Putamen (tissue), 1 donor: Measurements from ENCODE around the gene CCDC78.

Experiments
- DNase-seq: peaks from one replicate; pipeline ENCODE4 v3.0.0-alpha.2; 2016; ENCODE audit warnings: low spot score

Gene CCDC78

DNA sequence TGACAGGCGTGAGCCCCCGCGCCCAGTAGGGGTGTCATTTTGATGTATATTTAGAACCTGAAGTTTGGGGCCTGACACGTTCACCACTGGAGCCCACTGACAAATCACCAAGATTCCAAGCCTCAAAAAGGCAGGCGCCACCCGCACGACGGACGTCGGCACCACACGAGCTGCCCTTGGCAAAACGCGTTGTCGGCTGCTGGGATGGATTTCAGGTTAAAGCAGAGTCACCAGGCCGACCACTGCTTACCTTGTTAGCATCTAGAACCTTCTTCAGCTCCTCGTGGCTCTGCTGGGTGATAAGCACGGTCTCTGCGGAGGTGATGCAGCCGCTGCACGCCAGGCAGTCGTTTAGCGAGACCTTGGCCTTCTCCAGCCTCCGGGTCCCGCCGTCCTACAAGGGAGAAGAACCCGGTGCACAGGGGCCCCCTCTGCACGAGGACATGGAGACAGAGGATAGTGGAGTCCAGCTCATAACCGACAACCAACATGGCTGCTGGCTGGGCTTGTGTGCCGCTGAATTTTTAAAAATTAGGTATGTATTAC lies 10.8 kb upstream of the CCDC78 start:
- no peak for DNase-seq

DNA sequence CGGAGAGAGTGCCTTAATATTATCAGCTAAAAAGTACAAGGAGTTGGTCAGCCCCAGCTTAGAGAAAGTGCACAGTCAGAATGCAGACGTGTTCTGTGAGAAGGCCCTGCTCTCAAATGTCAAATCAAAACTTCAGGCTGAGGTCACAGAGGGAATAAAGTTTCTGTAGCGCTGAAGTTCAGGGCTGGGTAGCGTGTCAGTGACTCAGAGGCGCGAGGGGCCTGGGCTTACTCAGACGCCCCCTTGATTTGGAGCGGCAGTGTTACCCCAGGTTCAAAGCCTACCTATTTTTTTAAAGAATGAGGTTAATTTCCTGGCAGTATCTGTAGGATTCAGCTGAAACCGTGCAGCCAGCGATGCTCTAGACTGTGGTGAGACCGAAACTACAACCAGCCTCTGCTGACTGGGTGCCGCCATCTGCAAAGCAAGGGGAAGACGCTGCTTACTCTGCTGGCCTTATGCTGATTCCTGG lies 9.8 kb upstream of the CCDC78 start:
- DNase-seq: no peak

DNA sequence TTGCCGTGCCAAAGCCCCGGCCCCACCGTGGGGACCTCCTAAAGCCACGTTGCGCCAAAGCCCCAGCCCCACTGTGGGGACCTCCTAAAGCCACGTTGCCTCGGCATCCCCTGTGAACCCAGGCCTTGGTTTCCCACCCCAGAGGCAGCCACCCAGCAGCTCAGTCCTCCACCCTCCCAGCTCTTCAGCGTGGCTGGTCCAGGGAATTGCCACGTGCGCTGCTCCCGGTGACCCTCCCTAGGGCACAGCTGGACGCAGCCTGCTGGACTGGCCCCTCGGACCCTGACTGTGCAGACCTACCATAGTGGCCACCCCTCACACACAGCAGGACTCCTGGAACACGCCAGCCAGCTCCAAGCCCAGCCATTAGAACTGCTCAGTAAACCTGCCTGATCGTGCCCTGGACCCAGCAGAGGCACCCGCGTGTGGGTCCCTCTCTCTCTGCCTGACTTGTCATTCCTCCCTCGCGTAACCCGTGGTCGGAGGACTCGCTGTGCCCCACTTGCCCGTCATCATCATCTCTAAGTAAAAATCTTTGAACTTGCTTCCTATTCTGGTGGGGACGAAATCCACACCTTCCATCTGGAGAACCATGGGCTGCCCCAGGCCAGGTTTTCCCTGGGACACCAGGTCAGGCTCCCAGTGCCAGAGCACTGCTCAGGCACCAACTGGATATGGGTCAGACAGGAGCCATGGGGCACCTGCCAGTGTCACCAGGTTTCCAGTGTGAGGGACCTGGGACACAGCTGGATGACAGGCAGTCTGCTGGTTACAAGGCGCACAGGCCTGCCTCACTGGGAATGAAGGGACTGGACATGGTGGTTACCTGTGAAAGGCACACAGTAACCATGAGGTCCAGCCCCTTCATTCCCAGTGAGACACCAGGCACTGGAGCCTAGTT lies 9.0 kb upstream of the CCDC78 start:
- no peak for DNase-seq

DNA sequence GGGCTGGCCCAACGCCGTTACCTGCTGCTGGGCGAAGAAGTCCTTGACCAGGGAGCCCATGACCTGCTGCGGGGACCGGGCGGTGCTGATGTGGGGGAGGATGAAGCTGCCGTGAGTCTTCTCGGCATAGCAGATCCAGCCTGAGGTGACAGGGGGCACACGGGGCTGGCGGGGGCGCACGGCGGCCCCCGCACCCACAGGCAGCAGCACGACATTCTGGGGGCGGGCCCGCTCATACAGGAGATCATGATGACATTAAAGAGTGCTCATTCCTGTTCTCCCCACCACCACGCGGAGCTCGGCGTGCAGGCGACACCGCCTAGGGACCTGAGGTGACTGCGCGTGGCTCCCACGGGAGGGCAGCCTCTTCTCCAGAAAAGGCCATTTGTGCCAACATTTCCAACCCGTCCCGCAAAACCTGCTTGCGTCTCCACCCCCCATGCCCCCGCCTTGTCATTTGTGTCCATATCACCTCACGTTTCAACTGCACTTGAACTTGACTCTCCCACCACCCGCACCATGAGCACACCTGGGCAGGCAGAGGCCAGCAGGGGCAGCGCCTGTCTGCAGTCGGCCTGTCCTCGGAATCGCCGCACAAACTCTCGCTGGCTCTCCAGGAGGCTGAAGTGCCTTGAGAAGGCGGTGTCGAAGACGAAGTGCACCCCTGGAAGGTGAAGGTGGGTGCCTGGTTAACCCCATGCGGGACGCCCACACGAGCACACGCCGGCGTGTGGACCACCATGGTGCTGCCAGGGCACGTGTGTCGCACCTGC lies 8.2 kb upstream of the CCDC78 start:
- peak; percentile 86 for DNase-seq

DNA sequence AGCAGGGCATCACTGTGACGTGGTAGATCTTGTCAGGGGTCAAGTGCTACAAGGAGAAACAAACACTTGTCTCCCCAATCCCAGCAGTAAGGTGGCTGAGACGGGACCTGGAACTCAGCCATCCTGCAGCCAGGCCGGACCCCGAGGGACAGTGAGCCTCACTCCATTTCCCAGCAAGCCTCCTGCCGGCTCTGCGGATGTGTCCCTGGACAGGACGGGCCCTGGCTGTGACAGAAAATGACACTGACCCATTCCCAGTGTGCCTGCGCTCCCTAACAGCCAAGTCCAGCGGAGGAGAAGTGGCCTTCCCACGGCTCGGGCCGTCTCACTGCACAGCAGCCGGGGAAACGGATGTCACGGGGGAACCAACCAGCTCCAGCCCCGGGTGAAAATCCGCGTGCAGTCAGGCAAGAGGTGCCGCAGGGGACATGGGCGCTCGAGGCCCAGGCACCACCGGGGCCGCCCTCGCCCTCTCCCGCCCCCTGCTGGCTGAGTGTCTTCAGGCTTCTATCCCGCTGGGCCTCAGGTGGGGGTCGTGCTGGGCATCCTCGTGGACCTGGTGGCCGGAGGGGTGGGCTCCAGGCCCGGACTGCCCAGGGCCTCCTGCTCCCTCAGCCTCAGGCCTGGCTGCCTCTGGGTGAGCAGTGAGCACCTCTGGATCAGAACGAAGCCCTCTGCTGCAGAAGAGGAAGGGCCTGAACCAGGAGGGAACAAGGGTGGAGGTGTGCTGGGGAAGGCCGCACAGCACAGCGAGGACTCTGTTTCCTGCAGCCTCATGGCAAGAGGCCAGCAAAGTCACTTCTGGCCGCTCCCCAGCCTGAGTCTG lies 7.4 kb upstream of the CCDC78 start:
- DNase-seq: no peak

DNA sequence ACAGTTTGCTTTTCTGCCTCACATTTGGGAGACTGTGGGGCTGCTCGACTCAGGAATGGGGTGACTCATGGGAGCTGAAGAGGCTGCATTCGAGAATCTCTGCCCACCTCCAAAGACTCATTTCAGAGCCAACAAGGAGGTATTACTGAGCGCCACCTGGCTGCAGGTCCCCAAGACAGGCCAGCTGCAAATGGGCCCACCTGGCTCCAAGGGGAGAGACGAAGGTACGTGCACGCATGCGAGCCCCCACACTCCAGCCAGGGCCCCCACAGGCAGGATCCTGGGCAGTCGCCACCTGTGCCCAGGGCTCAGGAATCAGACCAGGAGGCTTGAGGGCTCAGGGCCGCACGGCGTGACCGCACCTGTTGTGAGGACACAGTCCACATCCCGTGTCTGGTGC lies 6.7 kb upstream of the CCDC78 start:
- peak; percentile 66 for DNase-seq

DNA sequence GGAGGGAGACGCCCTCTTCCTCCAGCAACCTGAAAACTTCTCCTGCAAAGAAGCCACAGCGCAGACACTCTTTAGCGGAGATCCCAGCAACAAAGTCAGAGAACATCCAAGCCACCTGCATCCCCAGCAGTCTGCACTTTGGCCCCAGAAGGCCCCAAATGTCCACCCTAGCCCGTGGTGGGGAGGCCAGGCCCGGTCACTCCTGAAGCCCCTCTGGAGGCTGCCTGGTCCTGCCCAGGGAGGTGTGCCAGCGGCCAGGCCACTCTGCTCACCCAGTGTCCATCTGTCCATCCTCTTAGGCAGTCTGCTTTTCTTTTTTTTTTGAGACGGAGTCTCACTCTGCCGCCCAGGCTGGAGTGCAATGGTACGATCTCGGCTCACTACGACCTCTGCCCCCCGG lies 6.1 kb upstream of the CCDC78 start:
- no peak for DNase-seq

DNA sequence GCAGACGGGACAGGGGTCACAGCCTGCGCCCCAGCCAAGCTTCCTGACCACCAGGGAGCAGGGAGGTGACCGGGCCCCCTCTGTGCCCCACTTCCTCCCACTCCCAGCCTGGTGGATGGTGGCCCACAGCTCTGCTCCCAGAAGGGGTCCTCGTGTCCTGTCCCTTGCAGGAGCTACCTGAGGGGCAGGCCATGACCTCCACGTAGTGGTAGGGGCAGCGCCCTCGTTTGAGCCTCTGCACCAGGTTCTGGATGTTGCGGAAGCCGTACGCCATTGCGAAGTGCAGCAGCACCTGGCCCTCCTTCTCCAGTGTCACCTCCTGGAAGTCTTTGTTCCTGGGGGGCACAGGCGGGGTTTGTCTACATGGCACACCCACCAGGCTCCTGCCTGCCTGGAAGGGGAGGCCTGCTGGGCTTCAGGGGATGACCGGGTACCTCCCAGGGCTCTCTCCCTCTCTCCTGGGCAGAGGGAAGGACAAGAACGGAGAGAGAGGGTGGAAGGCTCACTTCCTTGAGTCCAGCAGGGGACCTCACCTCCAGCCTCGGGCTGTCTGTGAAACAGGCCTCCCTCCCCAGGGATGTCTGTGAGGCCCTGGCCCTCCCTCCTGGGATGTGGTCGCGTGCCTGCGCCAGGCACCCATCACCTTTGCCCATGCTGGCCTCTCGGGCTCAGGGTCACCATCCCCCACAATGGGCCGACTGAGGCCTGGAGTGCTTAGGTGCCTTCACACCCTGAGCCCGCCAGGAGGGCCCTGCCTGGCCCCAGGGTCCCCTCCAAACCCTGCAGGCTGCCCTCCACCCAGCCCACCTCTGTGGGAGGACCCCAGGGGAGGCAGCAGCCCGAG lies 4.6 kb upstream of the CCDC78 start:
- DNase-seq: no peak

DNA sequence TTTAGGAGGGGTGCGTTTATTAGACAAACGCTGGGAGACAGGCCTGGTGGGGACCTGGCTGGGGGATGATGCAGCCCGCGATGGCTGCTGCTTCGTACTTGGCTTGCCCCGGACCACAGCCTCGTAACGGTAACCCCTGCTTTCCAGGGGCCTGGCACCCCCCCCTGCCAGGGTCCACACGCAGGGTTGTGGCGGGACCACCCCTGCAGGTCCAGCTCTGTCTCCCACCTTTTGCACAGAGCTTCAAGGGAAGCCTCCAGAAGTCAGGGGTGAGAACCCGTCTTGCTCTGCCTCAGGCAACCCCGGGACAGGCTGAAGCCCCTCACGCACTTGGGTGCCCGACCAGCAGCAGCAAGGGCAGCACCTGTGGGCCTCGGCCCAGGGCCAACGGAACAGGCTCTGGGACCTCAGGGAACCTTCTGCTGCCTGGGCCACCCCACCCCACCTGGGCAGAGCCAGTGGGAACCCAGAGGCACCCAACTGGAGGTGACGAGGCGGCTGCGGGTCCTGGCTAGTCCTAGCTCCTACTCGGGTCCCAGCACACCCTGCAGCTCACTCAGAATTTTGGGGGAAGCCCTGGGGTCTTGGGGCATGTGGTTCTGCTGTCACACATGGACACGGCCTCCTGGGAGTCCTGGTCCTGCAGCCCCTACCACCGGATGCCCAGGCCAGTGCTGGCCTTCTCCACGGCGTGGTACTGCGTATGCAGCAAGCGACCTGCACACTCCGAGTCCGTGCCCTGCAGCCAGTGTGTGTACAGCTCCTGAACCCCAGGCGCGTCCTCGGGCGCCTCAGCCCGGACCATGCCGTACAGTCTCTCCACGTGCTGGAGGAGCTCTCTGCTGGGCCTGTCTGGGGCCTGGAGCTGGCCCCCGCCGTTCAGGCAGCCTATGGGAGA lies 3.8 kb upstream of the CCDC78 start:
- DNase-seq: no peak

DNA sequence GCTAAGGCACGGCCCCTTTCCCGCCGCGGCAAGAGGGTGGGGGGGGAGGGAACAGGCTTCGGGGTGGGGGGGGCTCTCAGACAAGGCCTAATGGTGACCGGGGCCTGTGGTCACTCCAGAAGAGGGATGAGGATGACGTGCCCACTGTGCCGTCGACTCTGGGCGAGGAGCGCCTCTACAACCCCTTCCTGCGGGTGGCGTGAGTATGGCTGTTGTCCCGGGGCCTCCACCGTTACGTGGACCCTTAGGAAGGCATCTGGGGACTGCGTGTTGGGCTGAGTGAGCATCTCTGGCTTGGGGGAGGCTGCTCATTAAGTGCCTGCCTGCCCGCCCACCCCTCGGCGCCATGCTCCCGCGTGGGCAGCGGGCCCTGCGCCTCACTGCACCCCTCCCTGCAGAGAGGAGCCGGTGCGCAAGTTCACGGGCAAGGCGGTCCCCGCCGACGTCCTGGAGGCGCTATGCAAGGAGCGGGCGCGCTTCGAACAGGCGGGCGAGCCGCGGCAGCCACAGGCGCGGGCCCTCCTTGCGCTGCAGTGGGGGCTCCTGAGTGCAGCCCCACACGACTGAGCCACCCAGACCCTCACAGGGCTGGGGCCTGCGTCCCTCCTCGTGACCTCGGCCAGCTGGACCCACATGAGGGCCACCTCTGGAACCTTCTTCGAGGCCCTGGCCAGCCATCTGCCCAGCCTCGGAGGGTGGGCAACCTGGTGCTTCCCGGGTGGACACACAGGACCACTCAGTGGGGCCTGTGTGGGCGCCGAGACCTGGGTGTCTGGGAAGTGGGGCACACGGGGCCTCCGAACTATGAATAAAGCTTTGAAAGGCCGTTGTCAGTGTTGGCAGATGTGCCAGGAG lies 2.9 kb upstream of the CCDC78 start:
- no peak for DNase-seq

DNA sequence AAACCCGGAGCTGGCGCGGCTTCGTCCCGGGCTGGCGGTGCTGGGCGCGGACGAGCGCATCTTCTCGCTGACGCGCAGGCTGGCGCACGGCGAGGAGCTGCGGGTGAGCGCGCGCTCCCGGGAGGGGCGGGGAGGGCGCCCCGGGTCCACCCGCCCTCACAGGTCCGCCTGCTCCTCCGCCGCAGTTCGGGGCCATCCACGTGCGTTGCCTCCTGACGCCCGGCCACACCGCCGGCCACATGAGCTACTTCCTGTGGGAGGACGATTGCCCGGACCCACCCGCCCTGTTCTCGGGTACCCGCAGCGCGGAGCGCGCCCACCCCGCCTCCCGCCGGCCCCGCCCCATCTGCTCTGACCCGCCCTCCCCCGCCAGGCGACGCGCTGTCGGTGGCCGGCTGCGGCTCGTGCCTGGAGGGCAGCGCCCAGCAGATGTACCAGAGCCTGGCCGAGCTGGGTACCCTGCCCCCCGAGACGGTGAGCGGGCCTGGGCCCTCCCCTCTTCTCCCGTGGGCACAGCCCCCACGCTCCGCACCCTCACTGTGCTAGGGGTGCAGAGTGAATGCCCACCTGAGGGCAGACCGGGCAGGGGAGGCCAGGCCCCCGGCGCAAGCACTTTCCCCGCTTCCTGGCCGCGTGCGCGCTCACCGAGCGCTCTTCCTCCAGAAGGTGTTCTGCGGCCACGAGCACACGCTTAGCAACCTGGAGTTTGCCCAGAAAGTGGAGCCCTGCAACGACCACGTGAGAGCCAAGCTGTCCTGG lies 2.1 kb upstream of the CCDC78 start:
- DNase-seq: no peak

DNA sequence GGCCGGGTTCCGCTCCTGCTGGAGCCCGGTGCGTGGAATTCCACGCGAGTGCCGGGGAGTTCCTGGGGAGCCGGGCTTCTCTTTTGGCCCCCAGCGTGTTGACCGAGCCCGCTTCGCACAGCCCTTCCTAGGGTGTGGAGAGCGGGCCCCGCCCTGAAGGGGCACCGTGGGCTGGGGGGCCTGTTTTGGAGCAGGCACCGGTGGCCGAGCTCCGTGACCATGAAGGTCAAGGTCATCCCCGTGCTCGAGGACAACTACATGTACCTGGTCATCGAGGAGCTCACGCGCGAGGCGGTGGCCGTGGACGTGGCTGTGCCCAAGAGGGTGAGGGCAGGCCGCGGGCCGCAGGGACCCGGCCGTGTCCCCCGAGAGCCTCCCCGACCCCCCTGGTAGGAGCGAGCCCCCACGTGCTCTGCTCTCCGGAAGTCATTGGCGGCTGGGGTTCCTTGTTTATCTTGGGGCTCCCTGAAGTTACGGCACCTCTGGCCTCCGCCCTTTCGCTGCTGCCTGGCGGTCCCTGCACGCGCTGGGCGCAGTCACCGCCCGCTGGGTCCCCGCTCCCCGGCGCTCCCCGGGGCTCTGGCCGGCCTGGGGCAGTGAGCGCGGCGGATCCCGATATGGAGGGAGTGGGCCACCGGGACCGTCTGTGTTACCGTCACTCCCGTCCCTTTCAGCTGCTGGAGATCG lies 1.2 kb upstream of the CCDC78 start:
- DNase-seq: no peak

DNA sequence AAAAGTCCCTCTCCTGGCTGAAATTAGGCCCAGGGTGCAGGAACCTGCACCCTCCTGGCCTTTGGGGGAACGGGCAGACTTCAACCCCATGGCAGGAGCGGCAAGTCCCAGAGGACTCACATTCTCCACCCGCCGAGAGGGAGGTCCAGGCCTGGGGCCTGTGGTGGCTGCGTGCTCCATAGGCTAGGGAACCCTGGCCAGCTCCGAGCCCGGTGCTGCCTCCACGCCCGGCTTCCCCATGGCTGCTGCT lies 130 bp downstream of the CCDC78 start:
- no peak for DNase-seq

DNA sequence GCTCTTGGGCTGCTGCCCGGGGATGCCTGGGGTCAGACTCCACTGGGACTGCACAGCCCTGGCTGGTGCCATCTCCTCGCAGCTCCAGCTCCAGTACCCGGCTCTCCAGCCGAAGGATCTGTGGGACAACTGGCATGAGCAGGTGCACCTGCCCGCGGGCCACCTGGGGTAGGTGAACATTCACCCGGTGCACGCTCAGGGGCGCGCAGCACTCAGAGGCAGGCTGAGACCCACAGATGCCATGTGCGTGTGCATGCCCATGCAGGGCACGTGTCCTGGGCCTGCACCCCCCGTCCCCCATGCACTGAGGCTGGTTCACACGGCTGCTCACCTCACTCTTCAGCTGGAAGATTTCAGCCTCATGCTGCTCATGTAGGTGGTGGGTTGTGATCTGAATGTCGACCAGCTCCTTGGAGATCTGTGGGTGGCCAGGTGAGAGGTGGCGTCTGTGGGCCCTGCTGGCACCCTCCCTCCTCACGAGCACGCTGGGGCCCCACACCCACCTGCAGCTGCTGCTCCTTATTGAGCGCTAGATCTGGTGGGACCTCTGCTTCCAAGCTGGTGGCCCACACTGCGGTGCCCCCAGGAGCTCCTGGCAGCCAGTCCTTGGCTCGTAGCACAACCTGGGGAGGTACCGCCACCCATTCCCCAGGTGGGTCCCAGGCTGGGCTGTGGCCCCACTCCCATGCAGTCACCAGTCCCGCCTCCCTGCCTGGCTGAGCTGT lies 618 bp downstream of the CCDC78 start:
- DNase-seq: no peak

DNA sequence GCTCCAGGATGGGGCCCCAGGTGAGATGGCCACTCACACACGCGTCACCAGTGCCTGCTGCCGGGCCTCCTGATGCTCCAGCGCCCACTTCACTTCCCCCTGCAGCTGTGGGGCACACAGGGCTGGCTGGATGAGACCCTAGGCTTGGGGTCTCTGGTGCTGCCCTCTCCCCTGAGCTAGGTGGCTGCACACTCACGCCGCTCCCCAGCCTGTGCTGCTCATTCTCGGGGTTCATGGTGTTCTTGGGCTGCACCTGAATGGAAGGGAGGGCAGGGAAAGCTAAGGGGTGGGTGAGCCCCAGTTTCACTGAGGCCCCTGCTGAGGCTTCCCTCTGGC lies 1.2 kb downstream of the CCDC78 start:
- no peak for DNase-seq

DNA sequence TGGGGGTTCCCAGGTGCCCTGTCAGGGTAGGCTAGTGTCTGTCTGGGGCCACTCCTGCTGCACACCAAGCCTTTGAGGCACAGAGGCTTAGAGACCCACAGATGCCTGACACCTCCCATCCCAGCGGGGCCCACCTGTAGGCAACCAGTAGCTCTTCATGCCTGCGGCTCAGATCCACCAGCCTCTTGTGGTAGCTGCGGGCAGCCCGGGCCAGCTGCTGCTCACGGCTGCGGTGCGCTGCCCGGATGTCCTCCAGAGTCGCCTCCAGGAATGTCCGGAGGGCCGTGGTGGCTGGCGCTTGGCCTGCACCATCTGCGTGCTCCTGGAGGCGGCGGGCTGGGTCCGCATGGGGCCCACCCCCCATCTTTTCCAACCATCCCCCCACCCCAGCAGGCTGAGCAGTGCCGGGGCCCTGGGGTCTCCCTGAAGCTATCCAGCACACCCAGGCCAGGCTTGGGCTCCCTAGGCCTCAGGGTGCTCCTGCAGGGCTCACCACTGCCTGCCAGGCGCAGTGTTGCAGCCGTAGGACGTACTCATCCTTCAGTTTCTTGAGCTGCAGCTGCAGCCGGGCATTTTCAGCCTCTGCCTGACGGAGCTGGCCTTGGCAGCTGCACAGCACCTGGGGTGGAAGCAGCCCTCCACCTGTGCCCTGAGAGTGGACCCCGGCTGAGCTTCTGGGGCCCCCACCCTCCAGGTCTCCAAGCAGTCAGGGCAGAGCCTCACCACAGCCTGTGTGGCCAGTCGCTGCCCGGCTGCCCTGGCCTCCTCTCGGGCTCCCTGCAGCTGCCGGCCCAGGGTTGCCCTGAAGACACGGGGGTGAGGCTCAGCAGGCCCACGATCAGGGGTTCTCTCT lies 1.8 kb downstream of the CCDC78 start:
- no peak for DNase-seq

DNA sequence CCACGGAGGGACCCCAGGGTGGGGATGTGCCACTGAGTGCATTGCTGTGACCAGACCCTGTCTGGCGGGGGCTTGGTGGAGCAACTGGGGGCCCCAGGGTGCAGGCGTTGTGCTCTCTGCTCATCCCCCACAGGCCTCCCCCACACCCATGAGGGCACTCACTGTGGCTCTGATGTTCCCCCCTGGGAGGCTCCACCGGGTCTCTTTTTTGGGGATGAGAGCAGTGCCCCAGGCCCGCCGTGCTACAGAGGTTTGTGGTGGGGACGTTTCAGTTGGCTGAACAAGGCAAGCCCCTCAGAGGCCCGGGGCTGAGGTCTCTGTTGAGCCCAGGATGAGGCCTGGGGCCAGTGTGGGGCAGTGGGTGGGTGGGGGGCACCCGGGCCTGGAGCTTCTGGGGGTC lies 2.5 kb downstream of the CCDC78 start:
- no peak for DNase-seq
